ENCODE measurements around the gene TEDC2.
A peak's percentile ranks its signal among the peaks of the same experiment; 100 is the strongest.

DNA sequence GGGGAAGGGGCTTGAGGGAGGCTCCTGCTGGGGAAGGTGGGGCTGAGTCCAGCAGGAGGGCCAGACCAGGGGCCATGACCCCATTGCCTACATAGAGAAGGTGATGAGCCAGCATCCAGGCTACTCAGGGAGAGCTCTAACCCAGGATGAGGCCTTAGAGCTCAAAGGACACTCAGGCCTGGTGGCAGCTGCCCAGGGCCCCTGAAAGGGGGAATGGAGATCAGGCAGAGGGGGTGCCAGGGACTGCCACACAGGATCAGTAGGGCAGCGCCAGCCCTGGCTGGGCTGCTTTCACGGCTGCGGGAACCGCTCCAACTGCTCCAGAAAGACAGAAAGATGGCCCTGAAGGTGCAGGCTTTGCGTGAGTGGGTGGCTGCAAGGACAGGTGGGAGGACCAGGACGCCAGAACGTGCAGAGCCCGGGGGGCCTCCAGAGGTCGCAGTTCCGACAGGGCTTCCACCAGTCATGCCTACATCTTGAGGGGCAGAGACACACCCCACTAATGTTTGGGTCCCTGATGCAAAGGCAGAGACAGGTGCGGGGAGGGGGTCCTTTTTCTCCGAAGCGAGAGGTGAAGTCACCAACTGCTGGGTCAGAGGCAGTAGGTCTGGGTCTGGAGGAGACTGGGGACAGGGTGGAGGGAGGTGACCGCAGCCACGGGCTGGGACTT, 53.0 kb downstream of the TEDC2 start:
- TF ChIP-seq, protein P1, sequence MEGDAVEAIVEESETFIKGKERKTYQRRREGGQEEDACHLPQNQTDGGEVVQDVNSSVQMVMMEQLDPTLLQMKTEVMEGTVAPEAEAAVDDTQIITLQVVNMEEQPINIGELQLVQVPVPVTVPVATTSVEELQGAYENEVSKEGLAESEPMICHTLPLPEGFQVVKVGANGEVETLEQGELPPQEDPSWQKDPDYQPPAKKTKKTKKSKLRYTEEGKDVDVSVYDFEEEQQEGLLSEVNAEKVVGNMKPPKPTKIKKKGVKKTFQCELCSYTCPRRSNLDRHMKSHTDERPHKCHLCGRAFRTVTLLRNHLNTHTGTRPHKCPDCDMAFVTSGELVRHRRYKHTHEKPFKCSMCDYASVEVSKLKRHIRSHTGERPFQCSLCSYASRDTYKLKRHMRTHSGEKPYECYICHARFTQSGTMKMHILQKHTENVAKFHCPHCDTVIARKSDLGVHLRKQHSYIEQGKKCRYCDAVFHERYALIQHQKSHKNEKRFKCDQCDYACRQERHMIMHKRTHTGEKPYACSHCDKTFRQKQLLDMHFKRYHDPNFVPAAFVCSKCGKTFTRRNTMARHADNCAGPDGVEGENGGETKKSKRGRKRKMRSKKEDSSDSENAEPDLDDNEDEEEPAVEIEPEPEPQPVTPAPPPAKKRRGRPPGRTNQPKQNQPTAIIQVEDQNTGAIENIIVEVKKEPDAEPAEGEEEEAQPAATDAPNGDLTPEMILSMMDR (IDR thresholded peaks at IDR 0.05), result peak in 1 of 6 experiments; percentile 31
- TF ChIP-seq POLR2A (IDR thresholded peaks at IDR 0.05), result no peak
